ENCODE results near the gene EFNA2.
A peak's percentile ranks its signal among the peaks of the same experiment; 100 is the strongest.

The EFNA2 gene

GRCh38 chr19:1274081-1274851, 11.4 kb upstream of the EFNA2 start:
- no peak for TF ChIP-seq TOX (CRISPR knock-in tag; IDR thresholded peaks at IDR 0.05; ENCODE audit: borderline replicate concordance)
- TF ChIP-seq GLIS3 (CRISPR knock-in tag; IDR thresholded peaks at IDR 0.05): no peak
- TF ChIP-seq RARB (CRISPR knock-in tag; IDR thresholded peaks at IDR 0.05): no peak
- ATAC-seq: no peak

- peak; percentile 17 for ATAC-seq
- no peak for TF ChIP-seq TOX (CRISPR knock-in tag; IDR thresholded peaks at IDR 0.05; ENCODE audit: borderline replicate concordance)
- TF ChIP-seq ZFP30 (CRISPR knock-in tag; IDR thresholded peaks at IDR 0.05): no peak
- TF ChIP-seq ESRRG (CRISPR knock-in tag; IDR thresholded peaks at IDR 0.05): no peak
- TF ChIP-seq ZFP3 (CRISPR knock-in tag; IDR thresholded peaks at IDR 0.05): no peak
- no peak for TF ChIP-seq ZNF565 (CRISPR knock-in tag; conservative IDR thresholded peaks at IDR 0.05; ENCODE audit: low read depth)
- no peak for TF ChIP-seq GLIS3 (CRISPR knock-in tag; IDR thresholded peaks at IDR 0.05)
- TF ChIP-seq SNAI2 (CRISPR knock-in tag; IDR thresholded peaks at IDR 0.05): no peak
- TF ChIP-seq TSHZ2 (CRISPR knock-in tag; IDR thresholded peaks at IDR 0.05): no peak
- TF ChIP-seq PATZ1 (CRISPR knock-in tag; IDR thresholded peaks at IDR 0.05; ENCODE audit: borderline replicate concordance): no peak
Observed at GRCh38 chr19:1274852-1275259, 10.8 kb upstream of the EFNA2 start.

- TF ChIP-seq ZFP3 (CRISPR knock-in tag; IDR thresholded peaks at IDR 0.05): no peak
- TF ChIP-seq ZNF70 (CRISPR knock-in tag; IDR thresholded peaks at IDR 0.05): no peak
- no peak for TF ChIP-seq TSHZ2 (CRISPR knock-in tag; IDR thresholded peaks at IDR 0.05)
- no peak for TF ChIP-seq RARB (CRISPR knock-in tag; IDR thresholded peaks at IDR 0.05)
- no peak for TF ChIP-seq BACH2 (CRISPR knock-in tag; IDR thresholded peaks at IDR 0.05; ENCODE audit: borderline replicate concordance)
- TF ChIP-seq ZNF8 (CRISPR knock-in tag; IDR thresholded peaks at IDR 0.05): no peak
- 0 out of 2 replicates have a peak, but pooled peaks have one; percentile 23 for TF ChIP-seq PATZ1 (CRISPR knock-in tag; IDR thresholded peaks at IDR 0.05; ENCODE audit: borderline replicate concordance)
- no peak for TF ChIP-seq ISL1 (CRISPR knock-in tag; IDR thresholded peaks at IDR 0.05)
- no peak for TF ChIP-seq ZFP30 (CRISPR knock-in tag; IDR thresholded peaks at IDR 0.05)
- TF ChIP-seq ARNTL (CRISPR knock-in tag; IDR thresholded peaks at IDR 0.05; ENCODE audit: borderline replicate concordance, low read depth): no peak
- peak; percentile 67; the same call in 1 of the 2 replicates for TF ChIP-seq ZC3H10 (CRISPR knock-in tag; IDR thresholded peaks at IDR 0.05)
- ATAC-seq: peak; percentile 76
Observed at GRCh38 chr19:1275260-1275975, 10.3 kb upstream of the EFNA2 start, which contains the start of gene FAM174C. FAM174C (plus strand) TSS chr19:1275530; CDS start chr19:1275550, 20 bp downstream.
